ENCODE results near the gene COL9A3. TPM values are rescaled to one million over a fixed set of nuclear protein-coding genes. Genes with fewer than 3 reads are reported as not detected.

COL9A3 gene
- total RNA-seq, 1 experiment from 2014 or later: 136 TPM

DNA sequence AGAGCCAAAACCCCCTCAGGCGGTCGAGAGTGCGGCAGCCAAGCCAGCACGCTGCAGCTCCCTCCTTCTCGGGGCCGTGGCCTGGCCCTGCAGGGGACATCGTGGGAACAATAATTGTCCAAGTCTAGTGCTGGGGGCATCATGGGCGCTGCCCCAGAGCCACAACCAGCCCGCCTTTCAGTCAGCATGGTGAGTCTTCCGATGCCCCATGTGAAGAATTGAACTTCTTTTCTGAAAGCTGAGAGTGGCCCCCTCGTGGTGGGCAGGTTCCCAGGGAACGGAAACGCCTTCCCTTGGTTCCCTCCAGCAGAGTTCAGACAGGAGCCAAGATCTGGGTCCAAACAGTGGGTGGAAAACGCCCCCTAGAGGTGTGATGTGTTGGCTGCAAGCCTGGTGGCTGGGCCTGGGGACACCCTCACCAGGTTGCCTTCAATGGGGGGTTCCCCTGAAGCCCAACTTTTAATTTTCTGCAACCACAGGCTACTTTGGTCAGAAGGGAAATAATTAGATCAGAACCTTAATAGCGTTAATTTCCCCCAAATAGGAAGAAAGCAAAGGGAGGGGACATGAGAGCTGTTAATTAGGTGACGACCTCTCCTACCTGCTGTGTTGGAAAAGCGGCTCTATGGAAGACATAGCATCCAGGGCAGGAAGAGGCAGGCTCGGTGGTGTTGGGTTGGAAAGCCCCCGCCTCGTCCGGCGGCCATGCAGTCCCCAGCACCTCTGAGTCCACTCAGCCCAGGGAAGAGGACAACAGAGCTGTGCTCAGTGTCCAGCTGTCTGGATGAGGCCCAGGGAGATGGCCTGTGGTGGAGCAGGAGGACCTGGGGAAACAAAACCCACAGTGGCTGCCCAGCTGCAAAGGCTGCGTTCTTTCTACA, 25.3 kb upstream of the COL9A3 start (continued):
- TF ChIP-seq, protein P1, sequence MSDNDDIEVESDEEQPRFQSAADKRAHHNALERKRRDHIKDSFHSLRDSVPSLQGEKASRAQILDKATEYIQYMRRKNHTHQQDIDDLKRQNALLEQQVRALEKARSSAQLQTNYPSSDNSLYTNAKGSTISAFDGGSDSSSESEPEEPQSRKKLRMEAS (CRISPR knock-in tag; IDR thresholded peaks at IDR 0.05): peak; percentile 47
- TF ChIP-seq GABPB1 (CRISPR knock-in tag; IDR thresholded peaks at IDR 0.05) (peak; percentile 43; the same call in 1 of the 2 replicates), SMAD3 (CRISPR knock-in tag; IDR thresholded peaks at IDR 0.05; ENCODE audit: borderline replicate concordance) (no peak), ZNF219 (CRISPR knock-in tag; IDR thresholded peaks at IDR 0.05; ENCODE audit: borderline replicate concordance) (no peak), SP1 (CRISPR knock-in tag; conservative IDR thresholded peaks at IDR 0.05) (no peak), CBFB (CRISPR knock-in tag; IDR thresholded peaks at IDR 0.05; ENCODE audit: low read depth) (no peak), ZNF396 (CRISPR knock-in tag; IDR thresholded peaks at IDR 0.05; ENCODE audit: borderline replicate concordance) (no peak), SOX15 (CRISPR knock-in tag; IDR thresholded peaks at IDR 0.05) (no peak), ZNF263 (CRISPR knock-in tag; IDR thresholded peaks at IDR 0.05; ENCODE audit: low read depth) (no peak)
- TF ChIP-seq, protein P2, sequence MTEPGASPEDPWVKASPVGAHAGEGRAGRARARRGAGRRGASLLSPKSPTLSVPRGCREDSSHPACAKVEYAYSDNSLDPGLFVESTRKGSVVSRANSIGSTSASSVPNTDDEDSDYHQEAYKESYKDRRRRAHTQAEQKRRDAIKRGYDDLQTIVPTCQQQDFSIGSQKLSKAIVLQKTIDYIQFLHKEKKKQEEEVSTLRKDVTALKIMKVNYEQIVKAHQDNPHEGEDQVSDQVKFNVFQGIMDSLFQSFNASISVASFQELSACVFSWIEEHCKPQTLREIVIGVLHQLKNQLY (CRISPR knock-in tag; IDR thresholded peaks at IDR 0.05): no peak
- TF ChIP-seq, protein P3, sequence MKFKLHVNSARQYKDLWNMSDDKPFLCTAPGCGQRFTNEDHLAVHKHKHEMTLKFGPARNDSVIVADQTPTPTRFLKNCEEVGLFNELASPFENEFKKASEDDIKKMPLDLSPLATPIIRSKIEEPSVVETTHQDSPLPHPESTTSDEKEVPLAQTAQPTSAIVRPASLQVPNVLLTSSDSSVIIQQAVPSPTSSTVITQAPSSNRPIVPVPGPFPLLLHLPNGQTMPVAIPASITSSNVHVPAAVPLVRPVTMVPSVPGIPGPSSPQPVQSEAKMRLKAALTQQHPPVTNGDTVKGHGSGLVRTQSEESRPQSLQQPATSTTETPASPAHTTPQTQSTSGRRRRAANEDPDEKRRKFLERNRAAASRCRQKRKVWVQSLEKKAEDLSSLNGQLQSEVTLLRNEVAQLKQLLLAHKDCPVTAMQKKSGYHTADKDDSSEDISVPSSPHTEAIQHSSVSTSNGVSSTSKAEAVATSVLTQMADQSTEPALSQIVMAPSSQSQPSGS (CRISPR knock-in tag; IDR thresholded peaks at IDR 0.05; ENCODE audit: borderline replicate concordance, low read depth): no peak
- TF ChIP-seq, protein P4, sequence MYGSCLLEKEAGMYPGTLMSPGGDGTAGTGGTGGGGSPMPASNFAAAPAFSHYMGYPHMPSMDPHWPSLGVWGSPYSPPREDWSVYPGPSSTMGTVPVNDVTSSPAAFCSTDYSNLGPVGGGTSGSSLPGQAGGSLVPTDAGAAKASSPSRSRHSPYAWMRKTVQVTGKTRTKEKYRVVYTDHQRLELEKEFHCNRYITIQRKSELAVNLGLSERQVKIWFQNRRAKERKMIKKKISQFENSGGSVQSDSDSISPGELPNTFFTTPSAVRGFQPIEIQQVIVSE (CRISPR knock-in tag; IDR thresholded peaks at IDR 0.05; ENCODE audit: borderline replicate concordance): no peak
- TF ChIP-seq, protein P5, sequence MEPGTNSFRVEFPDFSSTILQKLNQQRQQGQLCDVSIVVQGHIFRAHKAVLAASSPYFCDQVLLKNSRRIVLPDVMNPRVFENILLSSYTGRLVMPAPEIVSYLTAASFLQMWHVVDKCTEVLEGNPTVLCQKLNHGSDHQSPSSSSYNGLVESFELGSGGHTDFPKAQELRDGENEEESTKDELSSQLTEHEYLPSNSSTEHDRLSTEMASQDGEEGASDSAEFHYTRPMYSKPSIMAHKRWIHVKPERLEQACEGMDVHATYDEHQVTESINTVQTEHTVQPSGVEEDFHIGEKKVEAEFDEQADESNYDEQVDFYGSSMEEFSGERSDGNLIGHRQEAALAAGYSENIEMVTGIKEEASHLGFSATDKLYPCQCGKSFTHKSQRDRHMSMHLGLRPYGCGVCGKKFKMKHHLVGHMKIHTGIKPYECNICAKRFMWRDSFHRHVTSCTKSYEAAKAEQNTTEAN (CRISPR knock-in tag; IDR thresholded peaks at IDR 0.05): no peak

DNA sequence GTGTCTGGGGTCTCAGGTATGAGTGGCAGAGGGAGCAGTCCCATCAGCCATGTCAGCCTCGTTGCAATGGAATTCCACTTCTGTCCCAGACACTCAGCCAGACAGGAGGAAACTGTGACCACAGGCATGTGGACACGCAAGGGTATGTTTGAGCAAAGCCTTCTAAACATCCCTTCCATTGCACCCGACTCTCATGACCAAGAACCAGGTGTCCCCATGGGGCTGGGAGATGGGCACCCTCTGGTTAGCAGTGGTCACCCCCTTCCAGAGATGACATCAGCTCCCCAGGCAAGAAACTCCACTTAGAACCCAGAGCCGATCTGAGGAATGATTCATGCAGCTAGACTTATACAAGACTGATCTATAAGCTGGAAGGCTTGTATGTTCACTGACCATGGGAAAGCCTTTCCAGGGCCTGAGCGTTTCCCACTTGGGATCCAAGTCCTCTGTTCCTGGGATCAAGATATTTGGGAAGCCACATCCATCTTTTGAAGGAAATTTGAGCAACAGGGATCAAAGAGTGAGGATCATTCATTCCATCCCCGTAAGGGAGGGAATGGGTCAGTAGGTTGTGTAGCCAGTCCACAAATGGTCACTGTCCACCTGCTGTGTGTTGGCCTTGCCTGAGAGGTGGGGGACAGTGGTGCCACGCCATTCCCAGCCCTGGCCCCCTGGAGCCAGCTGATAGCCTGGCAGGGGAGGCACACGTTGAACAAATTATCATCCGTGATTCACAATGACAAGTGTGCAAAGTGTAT, 24.5 kb upstream of the COL9A3 start:
- H3K9me3 Mint-ChIP-seq: no peaks in the 10 kb centered on the region
- ATAC-seq (no peak), DNase-seq (ENCODE audit: low spot score) (no peak)
- TF ChIP-seq, protein P5 (CRISPR knock-in tag; IDR thresholded peaks at IDR 0.05): no peak
- TF ChIP-seq ZNF416 (CRISPR knock-in tag; IDR thresholded peaks at IDR 0.05): no peak
- no peak overlapping the region for H3K27ac Mint-ChIP-seq
- ChIA-PET POLR2A (no interaction called here), CTCF (interaction anchor here (1.4 to 3.2 kb wide), 26 partner anchors 10 to 311 kb away, joined by 3 to 38 read pairs (median 10); partner anchors contain the start of genes COL9A3 and NTSR1)
- H3K36me3 Mint-ChIP-seq: no peaks in the 10 kb centered on the region
- peaks cover 19% of the 10 kb centered on the region for H3K27me3 Mint-ChIP-seq (ENCODE audit: low read depth)
- H3K4me3 Mint-ChIP-seq: no peak overlapping the region; the same call in 1 of the 2 replicates
- peaks cover 16% of the 10 kb centered on the region for H3K4me1 Mint-ChIP-seq

Measured in WTC11 (cell line).